Vagina (tissue), 2 donors: Measurements from ENCODE around the gene UBAP1. TPM values are rescaled to one million over a fixed set of nuclear protein-coding genes. Genes with fewer than 3 reads are reported as not detected.

Experiments used
- DNase-seq, 2 donors: peaks; one replicate each; pipeline ENCODE4 v3.0.0-alpha.2; 2017; ENCODE audit errors: extremely low spot score in 2 of 2
- H3K27ac ChIP-seq: fragments of 200-600 bp; sonication (generic); one replicate; pipeline ENCODE4 v1.5.1; 2019
- H3K27me3 ChIP-seq: fragments of 200-600 bp; sonication (generic); one replicate; pipeline ENCODE4 v1.5.1; 2019
- H3K36me3 ChIP-seq, 2 donors: fragments of 200-600 bp; sonication (generic); one replicate each; pipeline ENCODE4 v1.5.1; 2017 to 2019
- H3K4me1 ChIP-seq: fragments of 200-600 bp; sonication (generic); one replicate; pipeline ENCODE4 v1.5.1; 2019
- H3K4me3 ChIP-seq, 2 donors: fragments of 200-600 bp; sonication (generic); 1 replicate in 1 of 2; 2 replicates in 1 of 2; pipeline ENCODE4 v1.5.1; 2016 to 2019
- H3K9me3 ChIP-seq: fragments of 200-600 bp; sonication (generic); one replicate; pipeline ENCODE4 v1.5.1; 2019
- CTCF ChIP-seq, 3 experiments: fragments of 450-650 bp in 2 of 3; fragments of 200-600 bp in 1 of 3; sonication (generic) in 1 of 3; IDR thresholded peaks; one replicate each; pipeline ENCODE4 v1.5.1; 2017 to 2019; ENCODE audit warnings: antibody characterized with exemption in 3 of 3, mild to moderate bottlenecking in 2 of 3, moderate library complexity in 2 of 3
- POLR2A ChIP-seq, 2 donors: fragments of 450-650 bp; IDR thresholded peaks; one replicate each; pipeline ENCODE4 v1.6.1; 2017; ENCODE audit warnings: antibody characterized with exemption in 2 of 2, mild to moderate bottlenecking in 2 of 2, moderate library complexity in 2 of 2
- POLR2AphosphoS5 ChIP-seq, 2 donors: sonication (generic); formaldehyde crosslinking; IDR thresholded peaks; one replicate each; pipeline ENCODE4 v1.9.0; 2017; ENCODE audit warnings: antibody characterized with exemption in 2 of 2, mild to moderate bottlenecking in 2 of 2, low read depth in 1 of 2; ENCODE audit not compliant: insufficient read depth in 1 of 2
- intact Hi-C: fragments of 100-400 bp; cut with DNase I; formaldehyde crosslinking; loops from one replicate; pipeline ENCODE4 v1.15.1; 2023
- total RNA-seq: library from RNA; depleted of rRNA; stranded (reverse); fragments of >200 nt; gene quantifications from one replicate; pipeline ENCODE4 v1.2.3, GENCODE V29; 2016

The UBAP1 gene
- total RNA-seq, 1 donor from 2014 or later = 43.0 TPM

DNA sequence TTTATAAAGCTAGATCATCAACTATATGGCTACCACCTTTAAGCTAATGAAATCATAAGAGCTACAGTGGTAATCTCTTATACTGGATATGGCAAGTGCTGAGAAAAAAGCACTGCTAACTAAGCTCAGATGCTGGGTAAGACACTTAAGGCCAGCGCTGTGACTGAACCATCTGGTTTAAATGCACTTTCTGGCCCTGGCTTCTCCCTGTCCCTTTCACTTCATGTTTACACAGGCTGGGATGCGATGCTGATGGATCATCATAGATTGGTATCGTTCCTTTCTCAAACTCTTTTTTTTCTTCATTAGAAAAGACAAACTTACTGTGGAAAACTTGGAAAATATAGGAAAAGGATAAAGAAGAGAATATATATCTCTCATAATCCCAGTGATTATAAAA lies 97.9 kb downstream of the UBAP1 start:
- H3K27ac ChIP-seq = no peak overlapping the region
- intact Hi-C loops = no loop called here
- H3K9me3 ChIP-seq = no peaks in the 10 kb centered on the region
- DNase-seq = no peak
- H3K27me3 ChIP-seq = no peaks in the 10 kb centered on the region
- H3K4me3 ChIP-seq = no peak overlapping the region
- no peaks in the 10 kb centered on the region for H3K36me3 ChIP-seq
- TF ChIP-seq POLR2AphosphoS5 (IDR thresholded peaks at IDR 0.05; ENCODE audit: insufficient read depth in 1 of 2, low read depth in 1 of 2) (no peak), POLR2A (IDR thresholded peaks at IDR 0.05) (no peak), CTCF (IDR thresholded peaks at IDR 0.05) (no peak)
- H3K4me1 ChIP-seq = no peaks in the 10 kb centered on the region

- Histone ChIP-seq H3K27me3 (no peaks in the 10 kb centered on the region), H3K36me3 (no peaks in the 10 kb centered on the region), H3K4me1 (no peaks in the 10 kb centered on the region), H3K9me3 (no peaks in the 10 kb centered on the region), H3K4me3 (no peak overlapping the region), H3K27ac (no peak overlapping the region)
- DNase-seq = no peak
- intact Hi-C loops = no loop called here
- peak in 1 of 2 donors; percentile 42 for TF ChIP-seq POLR2AphosphoS5 (IDR thresholded peaks at IDR 0.05; ENCODE audit: insufficient read depth in 1 of 2, low read depth in 1 of 2)
- no peak for TF ChIP-seq POLR2A (IDR thresholded peaks at IDR 0.05)
Observed at GRCh38 chr9:34279411-34279810, 100.6 kb downstream of the UBAP1 start.

GRCh38 chr9:34282096-34282495 lies 103.3 kb downstream of the UBAP1 start:
- DNase-seq = no peak
- H3K36me3 ChIP-seq = no peaks in the 10 kb centered on the region
- no peak overlapping the region for H3K4me3 ChIP-seq
- TF ChIP-seq POLR2A (IDR thresholded peaks at IDR 0.05) (no peak), POLR2AphosphoS5 (IDR thresholded peaks at IDR 0.05; ENCODE audit: insufficient read depth in 1 of 2, low read depth in 1 of 2) (no peak), CTCF (IDR thresholded peaks at IDR 0.05) (no peak)
- no peak overlapping the region for H3K27ac ChIP-seq
- H3K9me3 ChIP-seq = no peaks in the 10 kb centered on the region
- intact Hi-C loops = no loop called here
- H3K4me1 ChIP-seq = no peaks in the 10 kb centered on the region
- no peaks in the 10 kb centered on the region for H3K27me3 ChIP-seq

DNA sequence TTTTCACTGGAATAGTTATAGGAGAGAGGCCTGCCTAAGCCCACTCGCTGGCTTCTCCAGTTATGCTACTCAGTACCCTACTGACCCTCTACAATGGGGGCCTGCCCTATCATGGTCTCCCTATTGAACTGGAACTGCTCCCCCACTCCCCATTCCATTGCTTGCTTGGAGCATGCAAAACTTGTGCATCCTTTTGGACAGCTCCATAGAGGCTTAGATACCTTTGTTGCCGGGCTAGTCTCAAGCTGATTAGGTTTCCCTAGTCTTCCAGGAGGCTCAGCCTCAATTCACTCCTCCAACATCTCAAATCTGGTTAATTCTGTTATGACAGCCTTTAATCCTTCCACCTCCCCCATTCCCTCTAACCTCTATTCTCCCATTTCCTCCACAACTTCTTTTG lies 110.3 kb downstream of the UBAP1 start:
- no peaks in the 10 kb centered on the region for H3K9me3 ChIP-seq
- no peak overlapping the region for H3K27ac ChIP-seq
- TF ChIP-seq CTCF (IDR thresholded peaks at IDR 0.05) (no peak), POLR2A (IDR thresholded peaks at IDR 0.05) (no peak), POLR2AphosphoS5 (IDR thresholded peaks at IDR 0.05; ENCODE audit: insufficient read depth in 1 of 2, low read depth in 1 of 2) (no peak)
- H3K4me3 ChIP-seq = no peak overlapping the region
- H3K4me1 ChIP-seq = no peaks in the 10 kb centered on the region
- H3K36me3 ChIP-seq = no peaks in the 10 kb centered on the region
- H3K27me3 ChIP-seq = no peaks in the 10 kb centered on the region
- intact Hi-C loops = no loop called here
- no peak for DNase-seq

DNA sequence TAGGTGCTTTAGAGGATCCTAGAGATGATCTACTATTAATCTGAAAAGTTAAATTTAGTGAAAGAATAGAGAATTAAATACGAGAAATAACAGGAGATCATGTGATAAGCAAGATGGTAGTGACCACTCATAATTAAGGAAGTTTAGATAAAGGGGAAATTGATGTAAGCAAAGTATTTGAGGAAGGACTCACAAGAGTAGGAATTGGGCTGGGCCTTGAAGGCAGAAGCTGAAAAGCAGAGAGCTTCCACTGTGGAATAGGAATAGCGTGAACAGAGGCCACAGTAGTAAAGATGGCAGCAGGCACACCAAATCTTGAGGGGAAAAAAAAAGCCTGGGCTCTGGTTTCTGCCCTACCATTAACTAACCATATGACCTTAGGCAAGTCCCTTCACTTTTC lies 112.2 kb downstream of the UBAP1 start:
- TF ChIP-seq POLR2AphosphoS5 (IDR thresholded peaks at IDR 0.05; ENCODE audit: insufficient read depth in 1 of 2, low read depth in 1 of 2) (no peak), POLR2A (IDR thresholded peaks at IDR 0.05) (no peak), CTCF (IDR thresholded peaks at IDR 0.05) (no peak)
- no peaks in the 10 kb centered on the region for H3K9me3 ChIP-seq
- no peak for DNase-seq
- intact Hi-C loops = no loop called here
- no peaks in the 10 kb centered on the region for H3K36me3 ChIP-seq
- no peaks in the 10 kb centered on the region for H3K27me3 ChIP-seq
- no peak overlapping the region for H3K27ac ChIP-seq
- no peaks in the 10 kb centered on the region for H3K4me1 ChIP-seq
- no peak overlapping the region for H3K4me3 ChIP-seq

- no peak for TF ChIP-seq POLR2A (IDR thresholded peaks at IDR 0.05)
- TF ChIP-seq POLR2AphosphoS5 (IDR thresholded peaks at IDR 0.05; ENCODE audit: insufficient read depth in 1 of 2, low read depth in 1 of 2) = no peak
- no peak for TF ChIP-seq CTCF (IDR thresholded peaks at IDR 0.05)
- H3K27me3 ChIP-seq = no peaks in the 10 kb centered on the region
- no peaks in the 10 kb centered on the region for H3K9me3 ChIP-seq
- no peak overlapping the region for H3K4me3 ChIP-seq
- H3K4me1 ChIP-seq = no peaks in the 10 kb centered on the region
- no peaks in the 10 kb centered on the region for H3K36me3 ChIP-seq
- H3K27ac ChIP-seq = no peak overlapping the region
- intact Hi-C loops = no loop called here
- DNase-seq = no peak
Observed at GRCh38 chr9:34291423-34291822, 112.6 kb downstream of the UBAP1 start.
